Cardiac muscle cell (in vitro differentiated cells and primary cell): ENCODE data around the gene COL18A1. TPM values are rescaled to one million over a fixed set of nuclear protein-coding genes. Genes with fewer than 3 reads are reported as not detected.

Experiments
- DNase-seq, 2 donors: peaks; one replicate each; pipeline versions ENCODE4 v3.0.0 to v3.0.0-alpha.2; 2010 to 2017; ENCODE audit warnings: low read depth in 1 of 2, low spot score in 1 of 2
- H3K27ac ChIP-seq: fragments of 200-600 bp; sonication (generic); 2 replicates; pipeline ENCODE4 v1.5.1; 2016
- H3K27me3 ChIP-seq: fragments of 200-600 bp; sonication (generic); 2 replicates; pipeline ENCODE4 v1.6.0; 2016; ENCODE audit warnings: control low read depth
- H3K36me3 ChIP-seq: fragments of 200-600 bp; sonication (generic); 2 replicates; pipeline ENCODE4 v1.5.1; 2016; ENCODE audit warnings: control low read depth
- H3K4me1 ChIP-seq: fragments of 200-600 bp; sonication (generic); 2 replicates; pipeline ENCODE4 v1.8.1; 2017; ENCODE audit warnings: low read depth, mild to moderate bottlenecking, mixed run types
- H3K4me3 ChIP-seq: fragments of 200-600 bp; sonication (generic); 2 replicates; pipeline ENCODE4 v1.5.1; 2016; ENCODE audit warnings: mild to moderate bottlenecking
- H3K9me3 ChIP-seq: fragments of 200-600 bp; sonication (generic); 2 replicates; pipeline ENCODE4 v1.5.1; 2017; ENCODE audit warnings: low read depth, mild to moderate bottlenecking, control low read depth
- polyA plus RNA-seq: library from polyadenylated mRNA; unstranded; fragments of >200 nt; fragmentation: Nextera tagmentation; extraction: Ambion mirVana; gene quantifications from 2 replicates; pipeline ENCODE4 v1.2.1, GENCODE V29; 2016
- total RNA-seq: library from RNA; depleted of rRNA; stranded (reverse); fragments of >200 nt; gene quantifications from 2 replicates; pipeline ENCODE4 v1.2.3, GENCODE V29; 2016
- TF ChIP-seq, protein P1 (sequence below): IDR thresholded peaks from 2 replicates; pipeline ENCODE4 v1.5.1; 2012; ENCODE audit warnings: low read depth, mild to moderate bottlenecking, low read length

Gene COL18A1
- total and polyA plus RNA-seq, 2 experiments from 2014 or later = 407 to 1,182 TPM

DNA sequence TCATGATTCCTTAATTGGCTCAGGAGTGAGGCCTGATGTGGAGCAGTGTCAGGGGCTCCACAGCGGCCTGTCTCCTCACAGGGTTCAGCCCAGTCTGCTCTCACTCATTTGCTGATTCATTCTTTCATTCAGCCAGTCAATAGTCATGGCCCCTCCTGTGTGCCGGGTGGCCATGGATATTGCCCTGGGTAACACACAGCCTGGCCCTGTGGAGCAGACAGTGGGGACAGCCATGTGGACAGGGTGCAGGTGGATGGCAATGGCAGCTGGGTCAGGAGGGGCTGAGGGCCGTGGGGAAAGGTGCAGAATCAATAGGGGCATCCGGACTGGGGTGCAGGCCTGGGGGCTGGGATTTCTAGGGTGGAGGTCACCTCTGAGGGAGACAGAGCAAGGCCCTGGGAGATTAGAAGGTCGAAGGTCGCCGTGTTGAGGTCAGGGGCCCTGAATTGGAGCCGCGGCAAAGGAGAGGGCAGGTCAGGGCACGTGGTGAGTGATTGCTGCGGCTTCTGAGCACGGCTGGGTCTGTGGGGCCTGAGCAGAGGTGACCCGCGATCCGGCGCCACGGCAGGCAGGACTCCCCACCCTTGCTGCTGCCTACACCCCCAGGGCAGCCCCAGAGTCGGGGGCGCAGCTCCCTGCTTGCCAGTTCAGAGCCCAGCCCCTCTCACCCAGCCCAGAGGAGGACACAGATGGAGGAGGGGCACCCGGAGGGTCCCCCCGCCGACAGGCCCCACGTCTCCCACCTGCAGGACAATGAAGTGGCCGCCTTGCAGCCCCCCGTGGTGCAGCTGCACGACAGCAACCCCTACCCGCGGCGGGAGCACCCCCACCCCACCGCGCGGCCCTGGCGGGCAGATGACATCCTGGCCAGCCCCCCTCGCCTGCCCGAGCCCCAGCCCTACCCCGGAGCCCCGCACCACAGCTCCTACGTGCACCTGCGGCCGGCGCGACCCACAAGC, 103.9 kb downstream of the COL18A1 start:
- DNase-seq = no peak
- H3K4me1 ChIP-seq = no peaks in the 10 kb centered on the region
- no peaks in the 10 kb centered on the region for H3K9me3 ChIP-seq
- no peaks in the 10 kb centered on the region for H3K27me3 ChIP-seq
- no peak overlapping the region for H3K4me3 ChIP-seq
- H3K36me3 ChIP-seq = peaks cover 32% of the 10 kb centered on the region
- TF ChIP-seq, protein P1, sequence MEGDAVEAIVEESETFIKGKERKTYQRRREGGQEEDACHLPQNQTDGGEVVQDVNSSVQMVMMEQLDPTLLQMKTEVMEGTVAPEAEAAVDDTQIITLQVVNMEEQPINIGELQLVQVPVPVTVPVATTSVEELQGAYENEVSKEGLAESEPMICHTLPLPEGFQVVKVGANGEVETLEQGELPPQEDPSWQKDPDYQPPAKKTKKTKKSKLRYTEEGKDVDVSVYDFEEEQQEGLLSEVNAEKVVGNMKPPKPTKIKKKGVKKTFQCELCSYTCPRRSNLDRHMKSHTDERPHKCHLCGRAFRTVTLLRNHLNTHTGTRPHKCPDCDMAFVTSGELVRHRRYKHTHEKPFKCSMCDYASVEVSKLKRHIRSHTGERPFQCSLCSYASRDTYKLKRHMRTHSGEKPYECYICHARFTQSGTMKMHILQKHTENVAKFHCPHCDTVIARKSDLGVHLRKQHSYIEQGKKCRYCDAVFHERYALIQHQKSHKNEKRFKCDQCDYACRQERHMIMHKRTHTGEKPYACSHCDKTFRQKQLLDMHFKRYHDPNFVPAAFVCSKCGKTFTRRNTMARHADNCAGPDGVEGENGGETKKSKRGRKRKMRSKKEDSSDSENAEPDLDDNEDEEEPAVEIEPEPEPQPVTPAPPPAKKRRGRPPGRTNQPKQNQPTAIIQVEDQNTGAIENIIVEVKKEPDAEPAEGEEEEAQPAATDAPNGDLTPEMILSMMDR = no peak
- peak overlapping the region; percentile 15 for H3K27ac ChIP-seq

DNA sequence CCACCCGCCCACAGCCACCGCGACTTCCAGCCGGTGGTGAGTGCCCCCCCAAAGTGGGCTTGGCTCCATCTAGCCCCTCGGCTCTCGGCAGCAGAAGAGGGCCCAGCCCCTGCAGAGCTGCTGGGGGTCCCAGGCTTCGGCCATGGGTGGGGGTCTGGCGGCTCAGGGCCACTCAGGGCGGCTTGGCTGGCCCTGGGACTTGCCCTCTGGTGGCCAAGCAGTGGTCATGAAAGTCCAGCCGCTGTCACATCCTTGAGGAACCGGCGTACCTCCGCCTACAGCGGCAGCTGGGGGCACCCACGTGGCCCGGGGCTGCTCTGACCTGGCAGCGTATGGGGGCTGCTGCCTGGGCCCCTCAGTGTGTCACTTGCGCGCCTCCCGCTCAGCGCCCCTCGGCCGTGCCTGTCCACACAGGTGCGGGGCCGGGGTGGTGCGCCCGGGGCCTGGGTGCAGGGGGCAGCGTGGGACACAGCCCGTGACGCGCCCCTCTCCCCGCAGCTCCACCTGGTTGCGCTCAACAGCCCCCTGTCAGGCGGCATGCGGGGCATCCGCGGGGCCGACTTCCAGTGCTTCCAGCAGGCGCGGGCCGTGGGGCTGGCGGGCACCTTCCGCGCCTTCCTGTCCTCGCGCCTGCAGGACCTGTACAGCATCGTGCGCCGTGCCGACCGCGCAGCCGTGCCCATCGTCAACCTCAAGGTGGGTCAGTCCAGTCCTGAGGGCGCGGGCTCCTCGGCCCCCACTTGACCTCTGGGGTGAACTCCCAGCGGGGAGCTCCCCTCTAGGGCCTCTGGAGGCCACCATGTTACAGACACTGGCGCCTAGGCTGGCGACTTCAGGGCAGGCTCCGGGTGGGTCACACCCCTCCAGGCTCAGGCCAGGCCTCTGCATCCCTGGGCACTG, 104.9 kb downstream of the COL18A1 start:
- Histone ChIP-seq H3K27me3 (no peaks in the 10 kb centered on the region), H3K36me3 (peaks cover 32% of the 10 kb centered on the region), H3K27ac (peak overlapping the region; percentile 34), H3K4me1 (no peaks in the 10 kb centered on the region), H3K4me3 (no peak overlapping the region), H3K9me3 (no peaks in the 10 kb centered on the region)
- TF ChIP-seq, protein P1 = no peak
- no peak for DNase-seq

DNA sequence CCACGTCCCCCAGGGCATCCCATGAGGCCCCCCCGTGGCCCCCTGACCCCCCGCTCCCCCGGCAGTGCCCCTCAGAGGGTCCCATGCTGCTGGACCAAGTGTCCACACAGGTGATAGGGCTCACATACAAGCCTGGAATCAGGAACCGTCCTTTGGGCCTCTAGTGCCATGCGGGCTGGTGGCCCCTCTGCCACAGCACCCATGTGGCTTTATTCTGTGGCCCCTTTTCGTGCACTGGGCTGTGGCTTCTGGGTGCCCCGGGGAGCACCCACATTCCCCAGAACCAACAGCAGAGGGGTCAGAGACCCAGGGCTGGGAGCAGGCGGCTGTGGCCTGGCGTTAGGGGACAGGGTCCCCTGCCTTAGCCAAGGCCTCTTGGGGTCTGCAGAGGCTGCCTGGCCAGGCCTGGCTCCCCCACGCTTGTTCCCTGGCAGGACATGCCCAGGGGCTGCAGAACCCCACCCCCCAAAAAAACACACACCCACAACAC, 105.5 kb downstream of the COL18A1 start:
- Histone ChIP-seq H3K4me1 (no peaks in the 10 kb centered on the region), H3K4me3 (no peak overlapping the region), H3K27ac (peak overlapping the region; percentile 34), H3K36me3 (peaks cover 27% of the 10 kb centered on the region), H3K9me3 (no peaks in the 10 kb centered on the region), H3K27me3 (no peaks in the 10 kb centered on the region)
- no peak for DNase-seq
- TF ChIP-seq, protein P1 = no peak

DNA sequence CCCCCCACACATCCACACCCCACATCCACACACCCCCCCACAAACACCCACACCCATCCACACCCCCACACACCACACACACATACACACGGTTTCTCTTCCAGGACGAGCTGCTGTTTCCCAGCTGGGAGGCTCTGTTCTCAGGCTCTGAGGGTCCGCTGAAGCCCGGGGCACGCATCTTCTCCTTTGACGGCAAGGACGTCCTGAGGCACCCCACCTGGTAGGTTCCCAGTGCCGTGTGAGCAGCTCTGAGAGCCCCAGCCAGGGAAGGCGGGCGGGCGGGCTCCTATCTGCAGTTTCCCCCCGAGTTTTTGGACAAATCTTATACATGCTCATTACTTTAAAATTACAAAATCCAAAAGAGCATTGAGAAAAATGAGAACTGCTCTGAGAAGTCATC, 106.0 kb downstream of the COL18A1 start:
- Histone ChIP-seq H3K9me3 (no peaks in the 10 kb centered on the region), H3K27me3 (no peaks in the 10 kb centered on the region), H3K4me1 (no peaks in the 10 kb centered on the region), H3K27ac (peak overlapping the region; percentile 53), H3K4me3 (no peak overlapping the region), H3K36me3 (peaks cover 25% of the 10 kb centered on the region)
- TF ChIP-seq, protein P1 = no peak
- no peak for DNase-seq

DNA sequence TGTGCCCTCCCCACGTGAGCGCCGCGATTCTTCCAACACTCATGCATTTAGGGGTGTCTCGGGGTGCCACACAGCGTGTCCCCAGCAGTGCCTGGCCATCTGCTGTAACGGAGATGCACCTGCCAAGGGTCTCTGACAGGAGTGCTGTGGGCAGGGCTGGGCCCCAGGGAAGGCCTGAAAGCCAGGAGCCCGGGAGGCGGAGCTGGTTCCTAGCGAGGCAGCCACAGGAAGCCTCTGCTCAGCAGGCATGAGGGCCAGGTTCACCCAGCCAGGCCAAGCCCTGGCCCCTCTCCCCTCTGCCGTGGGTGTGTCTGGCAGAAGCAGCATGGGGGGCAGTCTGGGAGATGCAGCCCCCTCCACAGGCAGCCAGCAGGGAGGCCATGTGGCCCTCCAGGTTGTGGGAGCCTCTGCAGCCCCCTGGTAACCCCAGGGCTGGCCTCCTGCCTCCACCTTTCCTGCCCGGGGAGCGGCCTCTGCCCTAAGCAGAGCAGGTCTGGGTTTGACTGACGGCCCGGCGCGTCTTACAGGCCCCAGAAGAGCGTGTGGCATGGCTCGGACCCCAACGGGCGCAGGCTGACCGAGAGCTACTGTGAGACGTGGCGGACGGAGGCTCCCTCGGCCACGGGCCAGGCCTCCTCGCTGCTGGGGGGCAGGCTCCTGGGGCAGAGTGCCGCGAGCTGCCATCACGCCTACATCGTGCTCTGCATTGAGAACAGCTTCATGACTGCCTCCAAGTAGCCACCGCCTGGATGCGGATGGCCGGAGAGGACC, 106.9 kb downstream of the COL18A1 start:
- no peak for DNase-seq
- H3K9me3 ChIP-seq = no peaks in the 10 kb centered on the region
- TF ChIP-seq, protein P1 = no peak
- H3K36me3 ChIP-seq = peaks cover 22% of the 10 kb centered on the region
- no peaks in the 10 kb centered on the region for H3K4me1 ChIP-seq
- H3K4me3 ChIP-seq = no peak overlapping the region
- peak overlapping the region; percentile 53 for H3K27ac ChIP-seq
- H3K27me3 ChIP-seq = no peaks in the 10 kb centered on the region
